Posterior cingulate gyrus (tissue), 11 donors: ENCODE results near the gene CARD19.
"Not testable (repeated sequence)": the region's sequence is repeated elsewhere in the genome, so short reads cannot be mapped to it uniquely, and the experiment has no call there.

Experiments
- DNase-seq, 10 donors: peaks; one replicate each; pipeline versions ENCODE4 v3.0.0 to v3.0.0-alpha.2; 2020 to 2021; ENCODE audit warnings: mixed read lengths in 3 of 10
- intact Hi-C: fragments of 100-400 bp; cut with DNase I; formaldehyde crosslinking; loops from one replicate; pipeline ENCODE4 v1.15.1; 2023

CARD19 gene

GRCh38 chr9:93115486-93116071 lies 19.6 kb downstream of the CARD19 start:
- DNase-seq: no peak
- intact Hi-C loops: no loop called here

GRCh38 chr9:93116072-93116961 lies 20.3 kb downstream of the CARD19 start:
- peak in 7 of 10 donors; percentile 6 to 89 (median 29) for DNase-seq
- intact Hi-C loops: no loop called here

- intact Hi-C loops: not testable (repeated sequence)
- peak in 3 of 10 donors; percentile 36 to 55 (median 49) for DNase-seq
Observed at GRCh38 chr9:93117521-93117920, 21.5 kb downstream of the CARD19 start.

GRCh38 chr9:93117924-93118862 lies 22.2 kb downstream of the CARD19 start:
- intact Hi-C loops: no loop called here
- peak in 3 of 10 donors; percentile 47 to 57 (median 48) for DNase-seq

- peak in 6 of 10 donors; percentile 3 to 72 (median 32) for DNase-seq
- intact Hi-C loops: no loop called here
Observed at GRCh38 chr9:93118863-93119702, 23.1 kb downstream of the CARD19 start.

GRCh38 chr9:93119703-93119952 lies 23.6 kb downstream of the CARD19 start:
- intact Hi-C loops: no loop called here

GRCh38 chr9:93119953-93120845 lies 24.2 kb downstream of the CARD19 start:
- intact Hi-C loops: no loop called here
- peak in 9 of 10 donors; percentile 51 to 94 (median 60) for DNase-seq

More at GRCh38 chr9:93119703-93119952, 23.6 kb downstream of the CARD19 start:
- DNase-seq: peak in 1 of 10 donors; percentile 5

- DNase-seq: peak in 7 of 10 donors; percentile 1 to 77 (median 5)
- intact Hi-C loops: no loop called here
Observed at GRCh38 chr9:93120846-93121315, 24.9 kb downstream of the CARD19 start.

GRCh38 chr9:93121316-93122241 lies 25.6 kb downstream of the CARD19 start:
- intact Hi-C loops: no loop called here
- DNase-seq: peak in 7 of 10 donors; percentile 1 to 75 (median 20)

- peak in 3 of 10 donors; percentile 62 to 76 (median 72) for DNase-seq
- intact Hi-C loops: no loop called here
Observed at GRCh38 chr9:93122721-93123221, 26.8 kb downstream of the CARD19 start.

- intact Hi-C loops: no loop called here
- peak in 3 of 10 donors; percentile 43 to 85 (median 83) for DNase-seq
Observed at GRCh38 chr9:93123561-93124283, 27.7 kb downstream of the CARD19 start.

GRCh38 chr9:93124793-93125192 lies 28.8 kb downstream of the CARD19 start:
- DNase-seq: peak in 4 of 10 donors; percentile 9 to 78 (median 67)
- intact Hi-C loops: no loop called here

- intact Hi-C loops: no loop called here
- peak in 2 of 10 donors; percentile 1 to 33 for DNase-seq
Observed at GRCh38 chr9:93125331-93125894, 29.4 kb downstream of the CARD19 start.

- peak in 3 of 10 donors; percentile 63 to 80 (median 77) for DNase-seq
- intact Hi-C loops: no loop called here
Observed at GRCh38 chr9:93126151-93126781, 30.2 kb downstream of the CARD19 start.

GRCh38 chr9:93126825-93127368 lies 30.9 kb downstream of the CARD19 start:
- intact Hi-C loops: no loop called here
- peak in 3 of 10 donors; percentile 50 to 79 (median 79) for DNase-seq
